Middle frontal gyrus (tissue), 1 donor: Measurements from ENCODE around the gene GPHN.
"Not testable (repeated sequence)": the region's sequence is repeated elsewhere in the genome, so short reads cannot be mapped to it uniquely, and the experiment has no call there.

ENCODE experiments used
- DNase-seq: peaks from one replicate; pipeline ENCODE4 v3.0.0-alpha.2; 2015; ENCODE audit warnings: low spot score; ENCODE audit errors: extremely low spot score

Gene GPHN

DNA sequence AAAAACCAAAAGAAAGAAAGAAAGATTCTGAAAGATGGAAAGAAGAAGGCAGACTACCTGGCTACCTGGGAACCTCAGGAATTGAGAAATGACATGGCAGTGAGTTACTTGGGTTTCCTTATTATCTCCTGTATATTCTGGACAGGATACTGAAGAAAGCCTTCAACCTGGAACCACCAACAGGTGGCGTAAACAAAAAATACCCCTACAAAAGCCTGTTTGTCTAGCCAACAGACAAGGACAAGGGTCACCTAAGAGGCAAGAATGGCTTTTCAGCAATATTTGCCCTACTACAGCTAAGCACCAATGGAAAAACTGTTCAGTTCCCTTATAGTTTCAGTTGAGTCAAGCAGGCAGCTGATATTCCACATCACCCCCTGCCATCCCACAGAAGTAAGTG is 274.9 kb downstream of the GPHN start:
- DNase-seq = no peak

- no peak for DNase-seq
Observed at GRCh38 chr14:66790101-66790500, 282.2 kb downstream of the GPHN start.

GRCh38 chr14:66802962-66803361 is 295.0 kb downstream of the GPHN start:
- no peak for DNase-seq

DNA sequence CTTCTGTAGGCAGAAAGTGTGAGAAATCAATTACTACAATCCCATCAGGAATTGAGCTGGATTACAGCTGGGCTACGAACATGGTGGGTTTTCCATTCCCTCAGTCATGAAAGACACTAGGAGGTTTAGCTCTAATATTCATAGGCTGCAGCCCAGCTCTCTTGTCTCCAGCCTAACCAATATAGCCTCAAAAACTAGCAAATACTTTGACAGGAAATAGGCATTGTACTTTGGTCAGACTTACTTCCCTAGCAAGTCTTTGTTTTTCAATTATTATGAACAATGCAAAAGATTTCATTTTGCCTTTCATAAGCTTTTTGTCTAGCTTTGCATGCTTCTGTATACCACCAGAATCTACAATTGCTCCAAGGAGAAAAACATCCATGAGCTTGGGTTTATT is 296.2 kb downstream of the GPHN start:
- DNase-seq = no peak

GRCh38 chr14:66813636-66814035 is 305.7 kb downstream of the GPHN start:
- DNase-seq = no peak

- no peak for DNase-seq
Observed at GRCh38 chr14:66815687-66816086, 307.7 kb downstream of the GPHN start.

GRCh38 chr14:66824251-66824650 is 316.3 kb downstream of the GPHN start:
- DNase-seq = no peak

- DNase-seq = no peak
Observed at GRCh38 chr14:66827182-66827581, 319.2 kb downstream of the GPHN start.

DNA sequence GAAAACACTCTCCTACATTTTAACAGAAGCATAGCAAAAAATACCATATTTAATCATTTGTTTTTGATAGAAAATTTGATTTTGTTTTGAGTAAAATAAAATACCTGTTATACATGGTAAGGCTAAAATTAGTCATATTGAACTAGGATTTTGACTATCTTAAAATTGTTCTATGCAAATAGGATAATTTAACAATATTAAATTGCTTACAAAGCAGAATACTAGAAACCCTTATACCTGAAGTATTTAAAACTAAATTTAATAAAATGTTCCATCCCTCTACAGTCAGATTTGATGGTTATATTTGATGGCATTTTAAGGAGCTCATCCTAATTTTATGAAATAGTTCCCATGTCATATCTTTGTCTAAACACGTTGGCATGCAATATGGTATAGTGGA is 323.2 kb downstream of the GPHN start:
- no peak for DNase-seq

DNA sequence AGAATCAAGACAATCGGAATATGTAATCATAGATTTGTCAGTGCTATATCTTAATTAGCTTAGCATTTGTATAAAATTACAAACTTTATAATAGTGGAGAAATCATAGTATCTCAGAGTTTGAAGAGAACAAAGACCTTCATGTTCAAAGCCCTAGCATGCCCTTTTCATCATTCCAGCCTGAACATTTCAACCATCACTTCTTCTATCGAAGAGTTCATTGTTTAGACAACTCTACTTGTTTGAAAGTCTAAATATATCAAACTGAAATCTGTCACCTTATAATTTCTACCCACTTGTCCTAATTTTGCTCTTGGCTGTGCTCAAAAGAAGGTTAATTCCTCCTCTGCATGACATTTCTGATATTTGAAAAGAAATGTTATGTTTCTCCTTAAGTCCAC is 325.9 kb downstream of the GPHN start:
- DNase-seq = no peak

DNA sequence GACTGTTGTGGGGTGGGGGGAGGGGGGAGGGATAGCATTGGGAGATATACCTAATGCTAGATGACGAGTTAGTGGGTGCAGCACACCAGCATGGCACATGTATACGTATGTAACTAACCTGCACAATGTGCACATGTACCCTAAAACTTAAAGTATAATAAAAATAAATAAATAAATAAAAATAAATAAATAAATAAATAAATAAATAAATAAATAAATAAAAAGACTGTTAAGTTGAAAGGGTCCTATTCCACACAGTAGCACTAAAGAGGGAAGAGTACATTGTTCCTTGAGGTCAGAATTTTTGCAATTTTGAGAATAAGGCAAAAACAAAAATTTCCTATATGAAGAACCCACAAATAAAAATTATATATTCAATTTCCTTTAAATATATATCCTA is 329.5 kb downstream of the GPHN start:
- not testable (repeated sequence) for DNase-seq

DNA sequence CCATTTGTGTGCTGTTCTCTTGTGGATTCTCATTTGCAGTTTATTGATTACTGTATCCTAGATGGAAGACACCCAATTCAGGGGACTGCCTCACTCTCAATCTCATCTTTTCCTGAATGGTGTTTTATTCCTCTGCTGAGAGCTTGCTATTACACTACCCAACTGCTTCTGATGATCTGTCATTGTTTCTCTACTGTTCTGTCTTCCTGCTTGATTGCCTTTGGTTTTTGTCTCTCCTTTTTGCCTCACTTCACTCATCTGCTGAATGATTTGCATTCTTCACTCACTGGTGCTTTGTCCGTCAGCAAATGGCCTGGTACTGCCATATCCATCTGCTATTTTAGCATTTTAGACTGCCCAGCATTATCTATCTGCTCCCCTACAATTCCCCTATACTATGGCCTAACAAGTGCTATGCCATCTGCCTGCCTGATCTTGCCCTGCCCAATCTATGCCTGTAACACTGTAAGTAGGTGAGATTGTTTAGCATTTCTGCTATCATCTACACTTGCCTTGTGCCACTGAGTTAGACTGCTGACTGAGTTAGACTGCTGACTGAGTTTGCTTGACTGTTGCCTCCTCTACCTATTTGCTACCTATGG is 335.1 kb downstream of the GPHN start:
- no peak for DNase-seq

GRCh38 chr14:66850258-66850888 is 342.4 kb downstream of the GPHN start:
- DNase-seq = no peak

DNA sequence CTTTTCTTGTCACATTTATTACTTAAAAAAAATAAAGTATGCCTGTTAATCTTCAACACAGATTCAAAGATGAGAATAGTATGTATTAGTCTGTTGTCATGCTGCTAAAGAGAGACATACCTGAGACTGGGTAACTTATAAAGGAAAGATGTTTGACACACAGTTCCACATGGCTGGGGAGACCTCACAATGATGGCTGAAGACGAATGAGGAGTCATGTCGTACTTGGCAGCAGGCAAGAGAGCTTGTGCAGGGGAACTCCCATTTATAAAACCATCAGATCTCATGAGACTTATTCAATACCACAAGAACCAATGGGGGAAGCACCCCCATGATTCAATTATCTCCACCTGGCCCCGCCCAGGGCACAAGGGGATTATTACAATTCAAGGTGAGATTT is 345.4 kb downstream of the GPHN start:
- DNase-seq = no peak

- DNase-seq = no peak
Observed at GRCh38 chr14:66857867-66858266, 349.9 kb downstream of the GPHN start.

DNA sequence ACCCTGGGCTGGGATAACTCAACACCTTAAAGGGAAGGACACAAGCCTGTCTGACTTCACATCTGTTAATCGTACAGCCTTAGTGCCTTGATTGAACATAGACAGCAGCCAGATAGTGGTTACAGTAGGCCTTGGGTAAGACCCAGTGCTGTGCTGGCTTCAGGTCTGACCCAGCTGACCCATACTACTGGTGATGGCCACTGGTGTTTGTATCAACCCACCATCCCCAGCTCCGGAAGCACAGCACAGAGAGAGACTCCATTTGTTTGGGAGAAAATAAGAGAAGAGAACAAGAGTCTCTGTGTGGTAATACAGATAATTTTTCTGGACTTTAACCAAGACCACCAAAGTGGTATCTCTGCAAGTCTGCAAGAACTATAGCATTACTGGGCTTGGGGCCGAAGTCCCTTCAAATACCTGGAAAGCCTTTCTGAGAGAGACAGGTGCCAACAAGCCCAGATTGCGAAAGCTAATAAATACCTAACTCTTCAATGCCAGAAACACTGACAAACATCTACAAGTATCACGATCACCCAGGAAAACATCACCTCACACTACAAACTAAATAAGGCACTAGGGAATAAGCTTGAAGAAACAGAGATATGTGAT is 351.2 kb downstream of the GPHN start:
- DNase-seq = no peak

DNA sequence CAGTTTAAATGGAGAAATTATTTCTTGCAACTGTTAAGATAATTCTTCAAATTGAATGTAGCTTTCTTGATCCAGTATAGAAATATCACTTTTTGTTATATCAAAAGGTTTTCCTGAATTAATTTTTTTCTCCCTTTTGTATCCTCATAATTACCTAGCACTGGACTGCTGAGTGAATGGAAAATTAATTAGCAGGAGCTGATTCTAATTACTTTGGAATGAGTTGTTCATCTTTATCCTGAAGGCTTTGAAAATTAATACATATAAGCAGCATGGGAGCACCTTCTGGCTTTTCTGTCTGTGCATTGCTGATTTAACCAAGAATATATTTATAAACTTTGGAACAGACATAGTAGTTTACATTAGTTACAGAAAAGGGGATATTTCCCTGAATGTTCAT is 373.6 kb downstream of the GPHN start:
- no peak for DNase-seq

DNA sequence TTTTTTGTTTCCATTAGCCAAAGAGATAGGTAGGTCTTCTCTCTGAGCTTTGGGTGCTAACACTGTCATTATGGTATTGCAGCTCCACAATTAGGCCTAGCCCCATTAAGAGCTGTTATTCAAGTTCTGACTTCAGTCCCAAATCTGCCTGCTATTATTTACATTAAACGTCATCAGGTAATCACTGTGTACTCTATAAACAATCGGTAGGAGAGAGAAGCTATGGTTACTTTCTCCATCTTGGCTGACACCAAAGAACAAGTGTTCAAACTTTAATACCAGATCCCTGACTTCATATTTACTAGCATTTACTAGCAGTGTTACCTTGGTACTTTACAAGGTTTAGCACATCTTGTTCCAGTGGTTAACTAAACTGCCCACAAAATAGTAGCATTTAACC is 376.2 kb downstream of the GPHN start:
- no peak for DNase-seq

DNA sequence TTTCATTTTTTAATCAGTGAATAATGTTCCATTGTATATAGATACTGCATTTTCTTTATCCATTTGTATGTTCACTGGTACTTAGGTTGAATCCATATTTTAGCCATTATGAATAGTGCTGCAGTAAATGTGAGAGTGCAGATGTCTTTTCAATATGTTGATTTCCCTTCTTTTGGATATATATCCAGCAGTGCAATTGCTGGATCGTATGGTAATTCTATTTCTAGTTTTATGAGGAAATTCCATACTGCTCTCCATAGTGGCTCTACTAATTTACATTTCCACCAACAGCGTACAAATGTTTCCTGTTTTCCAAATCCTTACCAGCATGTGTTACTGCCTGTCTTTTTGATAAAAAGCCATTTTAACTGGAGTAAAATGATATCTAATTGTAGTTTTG is 392.8 kb downstream of the GPHN start:
- no peak for DNase-seq

GRCh38 chr14:66910311-66910840 is 402.4 kb downstream of the GPHN start:
- no peak for DNase-seq

DNA sequence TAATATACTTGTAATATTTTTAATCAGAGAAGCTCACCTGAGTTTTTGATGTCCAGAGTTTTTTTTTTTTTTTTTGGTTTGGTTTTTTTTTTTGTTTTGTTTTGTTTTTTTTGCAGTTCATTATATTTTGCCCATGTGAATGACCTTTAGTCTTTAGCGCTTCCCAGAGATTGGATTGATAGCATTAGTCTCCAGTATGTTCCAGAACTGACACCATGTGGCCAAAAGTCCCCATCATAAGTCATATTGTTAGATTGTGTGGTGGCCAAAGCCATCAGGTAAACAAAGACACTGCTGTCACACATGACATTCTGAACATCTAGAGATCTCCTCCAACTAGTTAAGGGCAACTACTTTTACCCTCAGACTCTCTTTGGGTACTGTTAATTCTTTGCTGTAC is 408.5 kb downstream of the GPHN start:
- DNase-seq = no peak

- DNase-seq = no peak
Observed at GRCh38 chr14:66918527-66918926, 410.6 kb downstream of the GPHN start.

DNA sequence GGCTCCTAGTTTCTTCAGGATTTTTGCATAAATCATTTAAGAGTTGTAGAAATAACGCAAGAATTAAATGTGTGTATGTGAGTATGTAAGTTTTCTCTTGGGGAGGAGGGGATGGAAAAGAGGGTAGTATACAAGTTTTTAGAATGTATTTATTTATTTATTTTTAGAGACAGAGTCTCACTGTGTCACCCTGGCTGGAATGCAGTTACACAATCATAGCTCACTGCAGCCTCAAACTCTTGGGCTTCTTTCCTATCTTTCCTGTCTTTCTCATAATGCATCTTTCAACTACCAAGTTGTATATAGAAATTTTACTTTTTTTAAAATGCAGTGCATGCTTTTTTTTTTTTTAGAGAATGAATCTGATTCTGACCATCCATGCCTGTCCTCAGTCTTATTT is 412.2 kb downstream of the GPHN start:
- DNase-seq = no peak
